Putamen (tissue), 1 donor: Measurements from ENCODE around the gene TBCC.
"Not testable (repeated sequence)": the region's sequence is repeated elsewhere in the genome, so short reads cannot be mapped to it uniquely, and the experiment has no call there.

Experiments
- DNase-seq: peaks from one replicate; pipeline ENCODE4 v3.0.0-alpha.2; 2016; ENCODE audit warnings: low spot score

The TBCC gene

GRCh38 chr6:42733867-42734481, 11.9 kb downstream of the TBCC start:
- DNase-seq: not testable (repeated sequence)

- DNase-seq: no peak
These were observed 16.2 kb downstream of the TBCC start for GRCh38 chr6:42729731-42730130.

GRCh38 chr6:42727627-42728026, 18.3 kb downstream of the TBCC start:
- no peak for DNase-seq

DNA sequence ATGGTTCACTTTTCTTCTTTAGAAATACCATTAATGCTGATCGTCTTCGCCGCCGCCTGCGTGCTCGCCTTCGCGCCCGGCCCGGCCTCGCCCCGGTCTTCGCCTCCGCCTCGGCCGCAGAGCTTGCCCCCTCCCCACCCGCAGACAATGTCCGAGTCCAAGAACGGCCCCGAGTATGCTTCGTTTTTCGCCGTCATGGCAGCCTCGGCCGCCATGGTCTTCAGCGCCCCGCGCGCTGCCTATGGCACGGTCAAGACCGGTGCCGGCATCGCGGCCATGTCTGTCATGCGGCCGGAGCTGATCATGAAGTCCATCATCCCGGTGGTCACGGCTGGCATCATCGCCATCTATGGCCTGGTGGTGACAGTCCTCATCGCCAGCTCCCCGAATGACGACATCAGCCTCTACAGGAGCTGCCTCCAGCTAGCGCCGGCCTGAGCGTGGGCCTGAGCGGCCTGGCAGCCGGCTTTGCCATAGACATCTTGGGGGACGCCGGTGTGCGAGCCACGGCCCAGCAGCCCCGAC, 18.8 kb downstream of the TBCC start:
- no peak for DNase-seq

GRCh38 chr6:42726485-42727086, 19.3 kb downstream of the TBCC start:
- DNase-seq: peak; percentile 88

DNA sequence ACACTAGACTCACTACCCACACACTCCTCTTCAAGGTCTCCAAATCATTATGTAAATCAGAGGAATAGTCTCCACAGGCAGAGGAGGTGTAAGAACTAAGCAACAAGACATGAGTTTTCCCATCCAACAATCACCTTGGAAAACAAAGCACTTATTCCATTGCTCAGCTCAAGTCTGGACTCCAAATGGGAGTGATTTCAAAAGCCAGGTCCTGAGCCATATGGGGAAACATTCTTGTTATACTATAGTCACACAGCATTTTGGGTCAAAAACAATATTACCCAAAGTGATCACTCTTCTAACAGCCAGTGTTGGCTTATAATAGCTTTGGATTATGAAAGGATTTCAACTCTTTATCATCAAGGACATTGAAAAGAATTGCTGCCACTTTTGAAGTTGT, 19.9 kb downstream of the TBCC start:
- DNase-seq: no peak

GRCh38 chr6:42724825-42725224, 21.1 kb downstream of the TBCC start:
- DNase-seq: no peak

- DNase-seq: no peak
These were observed 23.4 kb downstream of the TBCC start, which contains the start of gene PRPH2 for GRCh38 chr6:42722497-42722896. TSS of gene PRPH2 (minus strand) at chr6:42722597. CDS start at chr6:42722334, 263 bp downstream.

DNA sequence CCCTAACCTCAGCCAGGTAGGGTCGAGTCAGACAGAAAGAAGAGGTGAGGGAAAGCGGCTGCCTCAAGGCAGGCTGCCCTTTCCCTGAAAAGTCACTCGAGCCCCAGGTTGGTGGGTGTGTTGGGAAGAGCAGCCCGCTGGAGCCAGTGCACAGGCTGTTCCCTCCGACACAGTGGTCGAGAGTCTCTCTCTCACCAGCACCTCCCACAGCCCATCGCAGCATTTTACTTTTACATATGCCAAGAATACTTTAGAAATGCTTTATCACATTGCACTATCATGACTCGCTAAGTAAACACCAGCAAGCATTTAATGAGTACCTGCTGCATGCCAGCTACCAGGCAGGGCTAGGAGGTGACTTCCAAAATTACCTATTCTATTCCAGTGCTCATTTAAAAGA, 25.2 kb downstream of the TBCC start:
- DNase-seq: no peak

DNA sequence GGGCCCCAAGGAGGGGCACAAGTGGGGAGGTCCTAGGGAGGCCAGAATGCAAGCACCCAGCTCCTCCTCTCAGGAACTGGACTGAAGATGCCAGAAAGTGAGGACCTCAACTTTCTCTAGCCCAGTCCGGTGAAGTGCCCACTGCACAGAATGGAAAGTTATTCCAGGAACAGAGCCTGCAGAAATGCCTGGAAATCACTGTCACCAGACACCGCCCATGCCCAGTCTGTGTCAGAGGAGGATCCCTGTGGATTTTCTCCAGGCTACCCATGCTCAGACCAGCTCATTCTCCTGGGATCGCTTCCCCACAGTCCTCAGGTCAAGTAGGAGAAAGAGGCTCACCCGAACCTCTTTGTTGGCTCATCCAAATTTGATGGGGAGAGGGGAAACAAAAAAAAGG, 30.0 kb downstream of the TBCC start:
- DNase-seq: no peak

GRCh38 chr6:42714098-42714761, 31.7 kb downstream of the TBCC start:
- no peak for DNase-seq

DNA sequence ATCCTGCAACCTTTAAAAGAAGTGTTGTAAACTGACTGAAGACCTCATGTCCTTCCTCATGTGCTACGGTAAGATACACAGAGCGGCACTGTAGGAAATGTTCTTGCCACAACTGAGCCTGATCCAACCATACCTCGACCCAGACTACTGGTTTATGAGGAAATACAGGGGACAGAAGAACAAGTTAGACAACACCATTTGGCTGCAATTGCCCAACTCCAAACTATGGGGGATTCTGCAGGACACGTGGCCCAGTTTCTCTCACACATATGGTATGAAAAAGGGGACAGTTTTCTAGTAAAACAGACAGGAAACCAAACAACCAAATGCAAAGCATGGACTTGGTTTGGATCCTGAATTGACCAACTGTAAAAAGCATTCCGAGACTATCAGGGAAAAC, 34.0 kb downstream of the TBCC start:
- no peak for DNase-seq

GRCh38 chr6:42710316-42710715, 35.6 kb downstream of the TBCC start:
- DNase-seq: no peak

- DNase-seq: no peak
These were observed 36.0 kb downstream of the TBCC start for GRCh38 chr6:42709871-42710270.

DNA sequence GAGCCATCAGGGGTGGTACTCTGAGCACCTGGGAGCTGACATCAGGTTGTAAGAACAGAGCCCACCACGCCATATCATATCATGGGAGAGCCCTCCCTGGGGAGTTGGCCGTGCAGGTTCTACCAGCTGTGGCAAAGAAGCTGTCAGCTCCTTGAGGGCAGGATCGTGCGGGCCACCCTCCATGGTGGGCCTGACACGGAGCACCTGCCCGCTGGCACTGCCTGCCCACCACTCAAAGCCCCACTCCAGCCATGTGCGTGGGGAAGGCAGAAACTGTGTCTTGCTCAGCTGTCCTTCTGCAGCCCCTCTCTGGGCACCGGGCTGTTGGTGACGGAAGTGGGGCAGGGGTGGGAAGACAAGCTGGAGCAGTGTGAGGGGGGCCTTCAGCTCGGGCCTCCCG, 37.8 kb downstream of the TBCC start:
- DNase-seq: no peak

DNA sequence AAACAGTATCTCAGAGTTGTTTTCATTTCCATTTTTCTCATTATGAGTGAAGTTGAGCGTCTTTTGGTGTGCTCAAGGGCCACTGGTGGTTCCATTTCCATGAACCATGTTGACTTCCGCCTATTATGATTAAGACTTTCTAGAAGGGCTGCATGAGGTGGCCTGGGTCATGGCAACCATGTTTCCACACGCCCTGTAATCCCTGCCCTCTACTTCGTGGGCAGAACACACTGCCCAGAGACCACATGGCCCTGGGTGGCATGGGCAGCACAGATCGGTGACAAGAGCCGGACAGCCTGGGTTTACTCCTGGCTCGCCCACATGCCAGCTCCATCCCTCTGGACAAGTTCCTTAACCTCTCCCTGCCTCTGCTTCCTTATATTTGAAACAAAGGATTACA, 38.3 kb downstream of the TBCC start:
- DNase-seq: no peak

DNA sequence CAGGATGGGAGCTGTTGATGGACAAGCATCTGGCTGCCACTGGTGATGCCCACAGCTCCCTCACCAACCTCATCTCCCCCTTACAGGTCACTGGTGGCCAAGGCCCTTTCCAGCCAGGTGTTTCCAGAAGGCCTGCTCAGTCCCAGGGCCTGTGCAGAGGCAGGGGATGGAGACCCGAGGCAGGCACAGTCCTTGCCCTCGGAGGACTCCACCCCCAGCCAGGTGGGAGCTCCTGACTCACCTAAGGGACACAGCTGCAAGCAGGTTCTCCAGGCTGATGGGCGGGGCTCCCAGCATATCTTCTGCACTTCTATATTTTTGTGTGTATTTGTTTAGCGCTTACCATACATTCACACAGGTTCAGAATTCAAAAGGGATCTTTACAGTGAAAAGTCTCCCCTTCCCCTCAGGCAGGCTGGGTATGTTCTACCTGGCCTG, 40.9 kb downstream of the TBCC start:
- DNase-seq: no peak

- DNase-seq: no peak
These were observed 41.5 kb downstream of the TBCC start for GRCh38 chr6:42704251-42704936.

- DNase-seq: not testable (repeated sequence)
These were observed 43.1 kb downstream of the TBCC start for GRCh38 chr6:42702786-42703185.

DNA sequence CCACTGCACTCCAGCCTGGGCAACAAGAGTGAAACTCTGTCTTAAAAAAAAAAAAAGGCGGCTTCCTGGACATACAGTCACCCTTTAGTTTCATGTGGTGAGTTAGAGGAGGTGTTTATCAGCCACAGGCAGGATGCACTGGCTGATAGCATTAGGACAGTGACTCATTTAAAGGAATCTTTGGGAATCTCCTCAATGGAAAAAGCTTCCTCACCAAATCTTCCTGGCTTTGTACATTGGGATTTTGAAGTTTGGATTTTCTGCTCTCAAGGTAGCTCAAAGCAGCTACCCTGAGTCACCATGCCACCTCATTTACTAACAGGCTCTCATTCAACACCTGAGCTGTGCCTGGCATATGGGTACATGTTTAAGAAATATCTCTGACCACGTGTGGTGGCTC, 43.7 kb downstream of the TBCC start:
- DNase-seq: no peak

- no peak for DNase-seq
These were observed 47.7 kb downstream of the TBCC start for GRCh38 chr6:42698217-42698616.

DNA sequence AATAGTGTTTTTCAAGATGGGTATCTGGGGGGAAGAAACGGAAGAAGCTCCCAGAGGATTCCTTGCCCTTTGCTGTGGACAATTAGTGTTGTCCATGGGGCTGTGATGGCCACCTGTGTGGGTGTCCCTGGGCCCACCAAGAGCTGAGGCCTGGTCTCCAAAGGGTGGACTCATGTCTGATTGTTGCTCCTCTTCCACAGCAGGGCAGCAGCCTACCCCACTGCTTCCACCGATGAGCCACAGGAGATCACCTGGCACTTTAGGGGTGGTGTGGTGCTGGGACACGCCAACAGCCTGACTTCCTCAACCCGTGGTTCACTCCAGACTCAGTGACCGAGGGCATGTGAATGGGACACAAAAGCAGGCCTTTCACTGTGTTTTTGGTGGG, 48.6 kb downstream of the TBCC start:
- no peak for DNase-seq
